ENCODE results near the gene LRBA. TPM values are rescaled to one million over a fixed set of nuclear protein-coding genes. Genes with fewer than 3 reads are reported as not detected.

Gene LRBA
- total and polyA plus RNA-seq, 7 donors: 16.8 to 184 (median 91.1) TPM

- Histone ChIP-seq H3K4me3 (no peak overlapping the region), H3K36me3 (no peaks in the 10 kb centered on the region), H3K27me3 (no peaks in the 10 kb centered on the region), H3K9me3 (no peaks in the 10 kb centered on the region), H3K27ac (no peak overlapping the region), H3K4me1 (no peaks in the 10 kb centered on the region)
- no peak for TF ChIP-seq POLR2AphosphoS5 (IDR thresholded peaks at IDR 0.05)
- no peak for TF ChIP-seq CTCF (IDR thresholded peaks at IDR 0.05)
- no peak for TF ChIP-seq EP300 (IDR thresholded peaks at IDR 0.05)
- TF ChIP-seq POLR2A (IDR thresholded peaks at IDR 0.05): no peak
- WGBS, 2 donors: 91 to 95% methylated on average over 3 of the region's 3 CpGs
- intact Hi-C loops (cut with DNase I): no loop called here
- DNase-seq: no peak
These were observed 36.1 kb downstream of the LRBA start for GRCh38 chr4:150978738-150979575.

DNA sequence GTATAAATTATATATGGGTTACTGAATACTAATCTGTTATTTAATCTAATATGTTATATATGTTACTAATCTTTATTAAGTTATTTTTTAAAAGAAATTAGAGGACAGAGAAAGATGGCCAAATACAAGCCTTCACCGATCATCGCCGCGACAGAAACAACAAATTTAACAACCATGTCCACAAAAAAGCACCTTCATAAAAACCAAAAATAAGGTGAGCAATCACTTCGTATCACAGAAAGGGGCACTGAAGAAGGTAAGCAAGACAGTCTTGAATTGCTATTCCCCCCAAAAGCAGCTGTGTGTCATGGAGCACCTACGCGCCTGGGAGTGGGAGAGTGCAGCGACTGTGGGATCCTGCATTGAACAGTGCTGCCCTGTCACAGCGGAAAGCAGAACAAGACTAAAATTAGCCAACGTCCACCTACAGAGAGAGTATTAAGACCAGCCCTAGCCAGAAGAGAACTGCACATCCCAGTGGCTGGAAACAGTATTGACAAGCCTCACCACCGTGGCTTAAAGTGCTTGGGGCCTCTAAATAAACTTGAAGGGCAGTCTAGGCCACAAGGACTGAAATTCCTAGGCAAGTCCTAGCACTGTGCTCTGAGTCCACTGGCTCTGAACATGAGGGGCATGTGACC is 38.5 kb downstream of the LRBA start:
- Histone ChIP-seq H3K9me3 (no peaks in the 10 kb centered on the region), H3K4me1 (peaks cover 0 to 4% (median 0%) of the 10 kb centered on the region in 4 donors), H3K4me3 (no peak overlapping the region), H3K27me3 (no peaks in the 10 kb centered on the region), H3K27ac (no peak overlapping the region), H3K36me3 (no peaks in the 10 kb centered on the region)
- intact Hi-C loops (cut with DNase I): no loop called here
- TF ChIP-seq POLR2AphosphoS5 (IDR thresholded peaks at IDR 0.05) (no peak), EP300 (IDR thresholded peaks at IDR 0.05) (no peak), POLR2A (IDR thresholded peaks at IDR 0.05) (no peak), CTCF (IDR thresholded peaks at IDR 0.05) (no peak)
- no peak for DNase-seq
- WGBS, 2 donors: 84 to 85% methylated on average over 11 of the region's 11 CpGs

DNA sequence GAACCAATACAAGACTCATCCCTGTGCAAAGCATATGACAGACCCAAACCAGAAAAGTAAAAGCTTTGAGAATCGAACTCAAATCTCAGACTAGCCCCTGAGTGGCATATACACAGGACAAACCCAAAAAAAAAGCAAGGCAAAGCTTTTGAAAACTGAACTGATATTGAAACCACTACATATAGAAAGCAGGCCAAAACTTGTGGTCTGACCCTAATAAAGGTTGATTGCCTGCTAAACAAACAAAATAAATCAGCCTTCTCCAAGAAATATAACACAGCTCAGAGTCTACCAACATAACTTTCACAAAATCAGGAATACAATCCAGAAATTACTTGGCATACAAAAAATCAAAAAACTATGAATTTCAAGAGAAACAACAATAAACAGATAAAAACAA is 40.3 kb downstream of the LRBA start:
- peaks cover 0 to 4% (median 0%) of the 10 kb centered on the region in 4 donors for H3K4me1 ChIP-seq
- H3K9me3 ChIP-seq: no peaks in the 10 kb centered on the region
- no peaks in the 10 kb centered on the region for H3K36me3 ChIP-seq
- no peaks in the 10 kb centered on the region for H3K27me3 ChIP-seq
- H3K4me3 ChIP-seq: no peak overlapping the region
- no peak for TF ChIP-seq CTCF (IDR thresholded peaks at IDR 0.05)
- no peak for TF ChIP-seq EP300 (IDR thresholded peaks at IDR 0.05)
- no peak for TF ChIP-seq POLR2A (IDR thresholded peaks at IDR 0.05)
- TF ChIP-seq POLR2AphosphoS5 (IDR thresholded peaks at IDR 0.05): no peak
- DNase-seq: no peak
- intact Hi-C loops (cut with DNase I): no loop called here
- WGBS, 2 donors: 8 to 56% methylated on average over 1 of the region's 1 CpG
- H3K27ac ChIP-seq: no peak overlapping the region

DNA sequence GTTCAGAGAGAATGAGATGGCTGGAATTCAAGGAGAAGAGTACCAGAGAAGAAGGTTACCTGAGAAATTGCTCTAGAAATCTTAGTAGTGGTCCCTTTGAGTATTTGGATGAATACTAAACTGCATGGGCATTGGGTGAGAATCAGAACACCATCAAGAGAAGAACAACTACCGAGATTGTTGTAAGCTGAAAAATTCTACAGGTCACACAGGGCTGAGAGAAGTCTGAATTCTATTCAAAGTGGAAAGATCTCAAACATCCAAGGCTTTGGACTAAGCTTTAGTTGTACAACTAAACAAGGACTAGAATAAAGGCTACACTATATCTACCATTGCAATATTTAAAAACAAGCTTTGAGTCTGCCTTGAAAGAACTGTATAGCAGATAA is 40.8 kb downstream of the LRBA start:
- TF ChIP-seq POLR2A (IDR thresholded peaks at IDR 0.05): no peak
- no peak for TF ChIP-seq POLR2AphosphoS5 (IDR thresholded peaks at IDR 0.05)
- no peak for TF ChIP-seq EP300 (IDR thresholded peaks at IDR 0.05)
- TF ChIP-seq CTCF (IDR thresholded peaks at IDR 0.05): no peak
- no peak overlapping the region for H3K27ac ChIP-seq
- peaks cover 0 to 4% (median 0%) of the 10 kb centered on the region in 4 donors for H3K4me1 ChIP-seq
- no peaks in the 10 kb centered on the region for H3K36me3 ChIP-seq
- intact Hi-C loops (cut with DNase I): no loop called here
- H3K9me3 ChIP-seq: no peaks in the 10 kb centered on the region
- H3K4me3 ChIP-seq: no peak overlapping the region
- no peak for DNase-seq
- 18 to 72% methylated on average over 1 of the region's 1 CpG for WGBS, 2 donors
- no peaks in the 10 kb centered on the region for H3K27me3 ChIP-seq
